Measurements from ENCODE around the gene SHH. TPM values are rescaled to one million over a fixed set of nuclear protein-coding genes. Genes with fewer than 3 reads are reported as not detected.

The SHH gene
- polyA plus RNA-seq, 1 donor from 2014 or later: 1.5 TPM

- H2AFZ ChIP-seq (ENCODE audit: low read depth, low read length): no peak overlapping the region
- no peak overlapping the region for H3K9ac ChIP-seq (ENCODE audit: low read length)
- no peak overlapping the region for H3K4me3 ChIP-seq (ENCODE audit: low read length)
- no peak overlapping the region for H3K4me2 ChIP-seq (ENCODE audit: low read length)
- no peak overlapping the region for H3K27ac ChIP-seq (ENCODE audit: low read length)
- H3F3A ChIP-seq (ENCODE audit: insufficient read depth, low read length, poor library complexity, severe bottlenecking): no peaks in the 10 kb centered on the region
- no peaks in the 10 kb centered on the region for H4K20me1 ChIP-seq (ENCODE audit: insufficient read depth)
- H3K36me3 ChIP-seq (ENCODE audit: insufficient read depth, low read length): no peaks in the 10 kb centered on the region
- H3K79me2 ChIP-seq (replicated peaks; ENCODE audit: insufficient read depth, low read length): no peaks in the 10 kb centered on the region
- TF ChIP-seq POLR2AphosphoS5 (IDR thresholded peaks at IDR 0.05) (no peak), RAD21 (conservative IDR thresholded peaks at IDR 0.05) (no peak), SMC3 (conservative IDR thresholded peaks at IDR 0.05; ENCODE audit: poor library complexity) (no peak), CTCF (IDR thresholded peaks at IDR 0.05; ENCODE audit: poor library complexity, severe bottlenecking) (no peak), TAF1 (IDR thresholded peaks at IDR 0.05; ENCODE audit: low read depth) (no peak), REST (IDR thresholded peaks at IDR 0.05; ENCODE audit: borderline replicate concordance) (no peak), MXI1 (conservative IDR thresholded peaks at IDR 0.05; ENCODE audit: poor library complexity, severe bottlenecking) (no peak), EZH2 (IDR thresholded peaks at IDR 0.05; ENCODE audit: borderline replicate concordance, insufficient read depth, low read length, poor library complexity, severe bottlenecking) (no peak), EP300 (conservative IDR thresholded peaks at IDR 0.05; ENCODE audit: poor library complexity, severe bottlenecking) (no peak)
- peaks cover 30% of the 10 kb centered on the region for H3K27me3 ChIP-seq (ENCODE audit: insufficient read depth, low read depth, low read length)
- no peaks in the 10 kb centered on the region for H3K9me3 ChIP-seq (ENCODE audit: low read length)
- H3K9me2 ChIP-seq (ENCODE audit: insufficient read depth, low read length): no peaks in the 10 kb centered on the region
Observed at GRCh38 chr7:155795401-155795800, 16.9 kb downstream of the SHH start.

GRCh38 chr7:155794196-155794595 lies 18.1 kb downstream of the SHH start:
- no peak overlapping the region for H3K4me3 ChIP-seq (ENCODE audit: low read length)
- H3K9me2 ChIP-seq (ENCODE audit: insufficient read depth, low read length): no peaks in the 10 kb centered on the region
- no peak for TF ChIP-seq SMC3 (conservative IDR thresholded peaks at IDR 0.05; ENCODE audit: poor library complexity)
- no peak for TF ChIP-seq MXI1 (conservative IDR thresholded peaks at IDR 0.05; ENCODE audit: poor library complexity, severe bottlenecking)
- no peak for TF ChIP-seq REST (IDR thresholded peaks at IDR 0.05; ENCODE audit: borderline replicate concordance)
- no peak for TF ChIP-seq EP300 (conservative IDR thresholded peaks at IDR 0.05; ENCODE audit: poor library complexity, severe bottlenecking)
- TF ChIP-seq EZH2 (IDR thresholded peaks at IDR 0.05; ENCODE audit: borderline replicate concordance, insufficient read depth, low read length, poor library complexity, severe bottlenecking): no peak
- no peak for TF ChIP-seq CTCF (IDR thresholded peaks at IDR 0.05; ENCODE audit: poor library complexity, severe bottlenecking)
- no peak for TF ChIP-seq RAD21 (conservative IDR thresholded peaks at IDR 0.05)
- no peak for TF ChIP-seq POLR2AphosphoS5 (IDR thresholded peaks at IDR 0.05)
- no peak for TF ChIP-seq TAF1 (IDR thresholded peaks at IDR 0.05; ENCODE audit: low read depth)

More at GRCh38 chr7:155794196-155794595, 18.1 kb downstream of the SHH start:
- H2AFZ ChIP-seq (ENCODE audit: low read depth, low read length): no peak overlapping the region
- no peaks in the 10 kb centered on the region for H3K36me3 ChIP-seq (ENCODE audit: insufficient read depth, low read length)
- no peak overlapping the region for H3K27ac ChIP-seq (ENCODE audit: low read length)
- H3K4me2 ChIP-seq (ENCODE audit: low read length): no peak overlapping the region
- H3K27me3 ChIP-seq (ENCODE audit: insufficient read depth, low read depth, low read length): peaks cover 19% of the 10 kb centered on the region
- no peaks in the 10 kb centered on the region for H3K79me2 ChIP-seq (replicated peaks; ENCODE audit: insufficient read depth, low read length)
- H4K20me1 ChIP-seq (ENCODE audit: insufficient read depth): no peaks in the 10 kb centered on the region
- no peak overlapping the region for H3K9ac ChIP-seq (ENCODE audit: low read length)
- no peaks in the 10 kb centered on the region for H3K9me3 ChIP-seq (ENCODE audit: low read length)
- H3F3A ChIP-seq (ENCODE audit: insufficient read depth, low read length, poor library complexity, severe bottlenecking): no peaks in the 10 kb centered on the region
